Neuronal stem cell (in vitro differentiated cells): ENCODE measurements around the gene KIF21B.
A peak's percentile ranks its signal among the peaks of the same experiment; 100 is the strongest.

ENCODE experiments used
- DNase-seq: peaks from one replicate; pipeline ENCODE4 v3.0.0-alpha.2; 2013; ENCODE audit warnings: low spot score
- H2AFZ ChIP-seq: one replicate; pipeline ENCODE4 v1.6.1; 2013; ENCODE audit warnings: mild to moderate bottlenecking, low read length, inconsistent platforms
- H2AK5ac ChIP-seq: 2 replicates; pipeline ENCODE4 v1.6.1; 2013; ENCODE audit warnings: low read depth, mild to moderate bottlenecking, inconsistent platforms, low read length, moderate library complexity, mixed read lengths
- H2BK120ac ChIP-seq: 2 replicates; pipeline ENCODE4 v1.6.1; 2013; ENCODE audit warnings: low read depth, mild to moderate bottlenecking, inconsistent platforms, low read length, moderate library complexity, mixed read lengths
- H2BK12ac ChIP-seq: one replicate; pipeline ENCODE4 v1.6.1; 2013; ENCODE audit warnings: low read length, inconsistent platforms
- H2BK15ac ChIP-seq: 2 replicates; pipeline ENCODE4 v1.6.1; 2013; ENCODE audit warnings: mild to moderate bottlenecking, low read length, inconsistent platforms, mixed read lengths
- H2BK5ac ChIP-seq: one replicate; pipeline ENCODE4 v1.6.1; 2013; ENCODE audit warnings: inconsistent platforms, mild to moderate bottlenecking, low read length, moderate library complexity
- H3K14ac ChIP-seq: one replicate; pipeline ENCODE4 v1.6.1; 2013; ENCODE audit warnings: low read length, inconsistent platforms
- H3K18ac ChIP-seq: 2 replicates; pipeline ENCODE4 v1.6.1; 2013; ENCODE audit warnings: low read length, inconsistent platforms
- H3K23ac ChIP-seq: 2 replicates; pipeline ENCODE4 v1.6.1; 2013; ENCODE audit warnings: low read depth, mild to moderate bottlenecking, mixed read lengths, low read length, inconsistent platforms; ENCODE audit not compliant: poor library complexity
- H3K27ac ChIP-seq: replicated peaks from 3 replicates; pipeline ENCODE4 v1.5.1; 2013; ENCODE audit warnings: low read length, inconsistent platforms
- H3K27me3 ChIP-seq, 3 experiments: 2 replicates each; pipeline ENCODE4 v1.6.1; 2013; ENCODE audit warnings: low read length in 3 of 3, mild to moderate bottlenecking in 2 of 3, inconsistent platforms in 1 of 3, low read depth in 1 of 3, mixed read lengths in 1 of 3, moderate library complexity in 1 of 3; ENCODE audit not compliant: control insufficient read depth in 3 of 3, insufficient read depth in 3 of 3
- H3K36me3 ChIP-seq, 2 donors: replicated peaks in 1 of 2; 2 replicates each; pipeline ENCODE4 v1.6.1; 2013; ENCODE audit warnings: low read length in 2 of 2; ENCODE audit not compliant: control insufficient read depth in 2 of 2, insufficient read depth in 2 of 2
- H3K4ac ChIP-seq: 2 replicates; pipeline ENCODE4 v1.6.1; 2013; ENCODE audit warnings: inconsistent platforms, mild to moderate bottlenecking, low read length, moderate library complexity
- H3K4me1 ChIP-seq, 2 donors: 1 replicate in 1 of 2; 2 replicates in 1 of 2; pipeline ENCODE4 v1.6.1; 2013; ENCODE audit warnings: low read length in 2 of 2, low read depth in 1 of 2; ENCODE audit not compliant: control insufficient read depth in 2 of 2, insufficient read depth in 1 of 2
- H3K4me2 ChIP-seq: one replicate; pipeline ENCODE4 v1.6.1; 2013; ENCODE audit warnings: mild to moderate bottlenecking, low read length, inconsistent platforms; ENCODE audit not compliant: insufficient read depth, poor library complexity, severe bottlenecking
- H3K4me3 ChIP-seq, 2 donors: 2 replicates each; pipeline ENCODE4 v1.5.1; 2013; ENCODE audit warnings: low read length in 2 of 2, mild to moderate bottlenecking in 2 of 2, inconsistent platforms in 1 of 2, moderate library complexity in 1 of 2
- H3K79me1 ChIP-seq: one replicate; pipeline ENCODE4 v1.6.1; 2013; ENCODE audit warnings: low read depth, mild to moderate bottlenecking, inconsistent platforms, low read length, moderate library complexity
- H3K9ac ChIP-seq: one replicate; pipeline ENCODE4 v1.6.1; 2013; ENCODE audit warnings: mild to moderate bottlenecking, low read depth, low read length, inconsistent platforms; ENCODE audit not compliant: poor library complexity
- H3K9me3 ChIP-seq, 2 donors: replicated peaks in 1 of 2; 2 replicates each; pipeline versions ENCODE3 to v1.6.1; 2013; ENCODE audit warnings: low read length in 2 of 2, mild to moderate bottlenecking in 2 of 2, inconsistent platforms in 1 of 2, low read depth in 1 of 2, mixed read lengths in 1 of 2, moderate library complexity in 1 of 2; ENCODE audit not compliant: control insufficient read depth in 2 of 2, insufficient read depth in 1 of 2
- H4K8ac ChIP-seq: one replicate; pipeline ENCODE4 v1.6.1; 2013; ENCODE audit warnings: low read depth, mild to moderate bottlenecking, inconsistent platforms, low read length, moderate library complexity
- H4K91ac ChIP-seq: one replicate; pipeline ENCODE4 v1.6.1; 2013; ENCODE audit warnings: low read length, low read depth, mild to moderate bottlenecking, inconsistent platforms; ENCODE audit not compliant: poor library complexity
- WGBS, 2 donors: extraction: QIAGEN DNeasy Blood & Tissue Kit; methylation state at CpG; one replicate each; pipeline ENCODE4 v1.1.7; 2013; ENCODE audit warnings: missing lambda C conversion rate in 2 of 2, mixed read lengths in 1 of 2; ENCODE audit not compliant: insufficient read length in 2 of 2, insufficient replicate concordance in 1 of 2; ENCODE audit errors: extremely low coverage in 2 of 2; 5-methylcytosine and 5-hydroxymethylcytosine counted together

KIF21B gene

DNA sequence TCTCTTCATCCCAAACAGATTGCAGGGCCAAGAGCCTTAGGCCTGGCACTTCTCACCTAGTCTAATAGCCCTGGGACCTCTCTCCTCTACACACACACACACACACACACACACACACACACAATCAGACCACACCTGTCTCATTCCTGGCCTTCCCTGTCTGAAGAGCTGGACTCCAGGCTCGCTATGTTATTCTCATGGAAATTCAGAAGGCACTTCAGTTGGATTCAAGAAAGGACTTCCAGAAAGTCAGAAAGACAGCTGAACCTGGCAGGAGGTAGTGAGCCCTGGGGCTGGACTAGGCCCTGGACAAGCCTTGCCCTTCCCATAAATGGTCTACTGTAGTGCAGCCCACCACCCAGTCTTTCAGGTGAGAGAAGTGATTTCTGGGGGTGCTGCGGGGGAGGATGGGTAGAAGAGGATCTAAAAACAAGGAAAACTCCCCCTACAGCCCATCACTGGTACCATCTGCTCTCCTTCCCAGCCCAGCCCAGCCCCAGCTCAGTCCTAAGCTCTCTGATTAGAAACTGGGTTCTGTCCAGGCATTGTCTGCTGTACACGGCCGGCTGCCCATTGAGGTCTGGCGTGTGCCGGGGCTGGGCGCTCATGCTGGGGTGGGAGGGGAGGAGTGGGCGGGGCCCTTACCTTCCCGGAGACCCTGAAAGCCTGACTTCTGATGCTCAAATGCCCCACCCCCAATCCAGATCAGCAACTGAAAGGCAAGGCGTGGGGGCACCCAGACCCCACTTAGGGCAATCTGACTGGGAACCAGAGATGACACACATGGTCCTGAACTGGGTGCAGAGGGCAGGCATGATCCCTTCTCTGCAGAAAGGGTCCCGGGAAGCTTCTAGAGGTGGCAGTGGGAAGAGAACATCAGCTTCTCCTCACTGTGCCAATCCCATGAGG, 2.5 kb downstream of the KIF21B start:
- Histone ChIP-seq H3K79me1 (no peaks in the 10 kb centered on the region), H3K27me3 (peaks cover 0 to 6% (median 0%) of the 10 kb centered on the region in 3 experiments), H2BK12ac (no peak overlapping the region), H2BK15ac (peak overlapping the region; percentile 49), H3K9me3 (no peaks in the 10 kb centered on the region), H2AK5ac (peak overlapping the region; percentile 42), H4K8ac (no peak overlapping the region), H3K23ac (no peak overlapping the region), H3K4me3 (no peak overlapping the region), H3K14ac (no peak overlapping the region), H3K36me3 (peaks cover 0 to 1% of the 10 kb centered on the region in 2 donors), H2BK120ac (no peak overlapping the region), H3K4me1 (peaks cover 34 to 46% of the 10 kb centered on the region in 2 donors), H3K18ac (peak overlapping the region; percentile 68), H3K27ac (no peak overlapping the region), H3K9ac (no peak overlapping the region), H3K4ac (no peak overlapping the region), H2BK5ac (peak overlapping the region; percentile 25), H4K91ac (peak overlapping the region; percentile 24), H3K4me2 (no peak overlapping the region), H2AFZ (no peak overlapping the region)
- DNase-seq: peak; percentile 68
- no CpG with 5 or more reads among the region's 11 CpGs for WGBS, 2 donors

DNA sequence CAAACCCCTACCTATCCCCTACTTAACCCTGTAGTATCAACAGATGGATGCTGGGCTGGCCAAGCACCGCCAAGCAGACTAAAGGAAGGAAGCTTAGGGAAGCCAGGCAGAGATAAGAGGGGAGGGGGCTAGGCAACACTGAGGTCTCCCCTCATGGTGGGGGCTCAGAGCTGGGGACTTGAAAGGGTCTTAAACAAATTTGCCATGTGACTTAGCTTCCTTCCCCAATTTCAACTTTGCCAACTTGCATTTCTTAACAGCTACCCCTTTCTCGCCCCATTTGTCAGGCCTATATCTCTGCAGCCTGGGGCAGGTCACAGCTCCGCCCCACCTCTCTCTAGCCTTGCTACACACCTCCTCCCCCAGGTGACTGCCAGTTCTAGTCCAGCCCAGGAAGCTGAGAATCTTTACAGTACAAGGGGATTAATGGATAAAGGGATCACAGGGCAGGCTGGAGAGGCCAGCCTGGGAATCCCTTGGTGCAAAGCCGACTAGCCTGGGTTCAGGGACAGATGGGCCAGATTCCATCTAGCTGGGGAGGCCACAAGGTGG, 3.4 kb downstream of the KIF21B start:
- Histone ChIP-seq H2BK12ac (no peak overlapping the region), H4K8ac (no peak overlapping the region), H3K27ac (no peak overlapping the region), H2BK15ac (peak overlapping the region; percentile 49), H3K4ac (no peak overlapping the region), H2BK5ac (peak overlapping the region; percentile 25), H3K36me3 (peaks cover 0 to 1% of the 10 kb centered on the region in 2 donors), H2BK120ac (no peak overlapping the region), H3K79me1 (no peaks in the 10 kb centered on the region), H2AFZ (no peak overlapping the region), H3K9me3 (no peaks in the 10 kb centered on the region), H3K18ac (peak overlapping the region; percentile 65), H2AK5ac (peak overlapping the region; percentile 42), H3K23ac (no peak overlapping the region), H3K27me3 (peaks cover 0 to 6% (median 0%) of the 10 kb centered on the region in 3 experiments), H4K91ac (no peak overlapping the region), H3K4me2 (no peak overlapping the region), H3K14ac (no peak overlapping the region), H3K4me3 (no peak overlapping the region), H3K9ac (no peak overlapping the region), H3K4me1 (peaks cover 31 to 40% of the 10 kb centered on the region in 2 donors)
- WGBS, 2 donors: no CpG with 5 or more reads among the region's 4 CpGs
- DNase-seq: no peak

DNA sequence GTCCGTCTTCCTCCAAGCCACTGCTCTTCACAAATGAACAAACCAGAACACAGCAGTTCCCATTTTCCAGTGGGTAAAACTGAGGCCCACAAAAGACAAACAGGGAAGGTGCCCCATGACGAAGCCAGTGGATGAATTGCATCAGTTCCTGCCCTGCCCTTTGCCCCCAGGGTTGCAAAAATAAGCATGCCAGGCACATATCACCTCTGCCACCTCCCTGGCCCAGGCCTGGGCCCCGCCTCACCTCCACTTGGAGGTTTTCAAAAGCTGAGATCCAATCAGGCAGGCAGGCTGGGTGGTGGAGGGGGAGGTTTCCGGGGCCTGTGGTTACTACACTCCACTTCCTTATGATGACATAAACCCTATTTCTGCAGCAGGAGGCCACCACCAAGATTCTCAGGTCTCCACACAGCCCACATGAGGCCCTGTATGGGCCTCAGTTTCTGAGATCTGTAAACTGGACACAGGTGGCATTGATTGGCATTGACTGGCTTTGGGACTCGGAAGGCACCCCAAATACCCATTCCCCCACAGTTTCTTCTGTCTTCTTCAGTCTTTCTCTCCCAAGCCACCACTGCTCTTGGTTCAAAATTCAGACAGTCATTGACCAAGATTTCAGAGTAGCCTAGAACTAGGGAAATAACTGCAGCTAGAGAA, 4.1 kb downstream of the KIF21B start:
- Histone ChIP-seq H2BK15ac (no peak overlapping the region), H4K91ac (no peak overlapping the region), H2BK5ac (no peak overlapping the region), H2BK12ac (no peak overlapping the region), H3K27me3 (peaks cover 0 to 6% (median 0%) of the 10 kb centered on the region in 3 experiments), H3K4me2 (no peak overlapping the region), H4K8ac (no peak overlapping the region), H2AK5ac (peak overlapping the region; percentile 81), H3K4me3 (no peak overlapping the region), H3K23ac (no peak overlapping the region), H3K4ac (no peak overlapping the region), H2BK120ac (no peak overlapping the region), H3K36me3 (peaks cover 0 to 1% of the 10 kb centered on the region in 2 donors), H3K79me1 (no peaks in the 10 kb centered on the region), H3K9me3 (no peaks in the 10 kb centered on the region), H3K9ac (no peak overlapping the region), H2AFZ (no peak overlapping the region), H3K14ac (no peak overlapping the region), H3K4me1 (peaks cover 35 to 36% of the 10 kb centered on the region in 2 donors), H3K27ac (no peak overlapping the region), H3K18ac (no peak overlapping the region)
- no CpG with 5 or more reads among the region's 5 CpGs for WGBS, 2 donors
- DNase-seq: no peak

DNA sequence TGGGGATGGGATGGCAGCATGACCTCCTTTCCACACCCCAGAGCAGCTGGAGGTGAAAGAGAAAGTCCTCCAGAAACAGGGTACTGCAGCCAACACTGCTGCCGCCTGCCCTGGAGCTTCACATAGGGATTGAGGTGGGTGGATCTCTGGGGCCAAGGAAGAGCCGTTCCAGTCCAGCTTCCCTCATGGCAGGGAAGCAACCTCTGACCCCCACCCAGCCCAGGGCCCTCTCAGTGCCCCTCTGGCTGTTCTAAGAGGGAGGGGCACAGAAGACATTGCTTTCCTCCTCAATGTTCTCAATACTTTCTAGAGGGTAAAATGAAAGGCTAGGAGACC, 5.7 kb downstream of the KIF21B start:
- WGBS, 2 donors: no CpG with 5 or more reads among the region's 2 CpGs
- no peaks in the 10 kb centered on the region for H3K79me1 ChIP-seq
- H4K8ac ChIP-seq: no peak overlapping the region
- H2BK12ac ChIP-seq: no peak overlapping the region
- no peaks in the 10 kb centered on the region for H3K9me3 ChIP-seq
- no peak overlapping the region for H3K27ac ChIP-seq
- peaks cover 34 to 37% of the 10 kb centered on the region in 2 donors for H3K4me1 ChIP-seq
- no peak overlapping the region for H3K18ac ChIP-seq
- peaks cover 0 to 5% (median 0%) of the 10 kb centered on the region in 3 experiments for H3K27me3 ChIP-seq
- H4K91ac ChIP-seq: no peak overlapping the region
- no peak overlapping the region for H3K4me3 ChIP-seq
- no peak overlapping the region for H2BK120ac ChIP-seq
- no peak overlapping the region for H3K23ac ChIP-seq
- no peak overlapping the region for H2BK5ac ChIP-seq
- H3K14ac ChIP-seq: no peak overlapping the region
- no peak overlapping the region for H2AFZ ChIP-seq
- no peak overlapping the region for H3K4ac ChIP-seq
- no peak overlapping the region for H2BK15ac ChIP-seq
- H3K4me2 ChIP-seq: no peak overlapping the region
- no peak overlapping the region for H3K9ac ChIP-seq
- H3K36me3 ChIP-seq: peaks cover 0 to 1% of the 10 kb centered on the region in 2 donors
- H2AK5ac ChIP-seq: no peak overlapping the region
- DNase-seq: no peak
